Osteoblast (primary cell): Measurements from ENCODE around the gene XRCC2. TPM values are rescaled to one million over a fixed set of nuclear protein-coding genes. Genes with fewer than 3 reads are reported as not detected.
A peak's percentile ranks its signal among the peaks of the same experiment; 100 is the strongest.

ENCODE experiments used
- DNase-seq: peaks from one replicate; pipeline ENCODE4 v3.0.0; 2011; ENCODE audit warnings: low spot score, mixed read lengths; ENCODE audit not compliant: insufficient read length; ENCODE audit errors: missing footprints
- H2AFZ ChIP-seq: 2 replicates; pipeline ENCODE4 v1.6.0; 2011; ENCODE audit warnings: mild to moderate bottlenecking, low read length
- H3K27ac ChIP-seq: 2 replicates; pipeline ENCODE4 v1.5.1; 2011; ENCODE audit warnings: mild to moderate bottlenecking, low read depth, low read length, moderate library complexity
- H3K27me3 ChIP-seq: 2 replicates; pipeline ENCODE4 v1.6.0; 2012; ENCODE audit warnings: mild to moderate bottlenecking, control low read depth, inconsistent platforms, low read length, moderate library complexity; ENCODE audit not compliant: insufficient read depth
- H3K36me3 ChIP-seq: 2 replicates; pipeline ENCODE4 v1.5.1; 2011; ENCODE audit warnings: mild to moderate bottlenecking, low read length, control low read depth, moderate library complexity; ENCODE audit not compliant: insufficient read depth
- H3K4me1 ChIP-seq: 2 replicates; pipeline ENCODE4 v1.5.1; 2011; ENCODE audit warnings: mild to moderate bottlenecking, low read length, control low read depth, moderate library complexity; ENCODE audit not compliant: insufficient read depth
- H3K4me2 ChIP-seq: 2 replicates; pipeline ENCODE4 v1.6.0; 2011; ENCODE audit warnings: mild to moderate bottlenecking, low read length; ENCODE audit not compliant: insufficient read depth
- H3K4me3 ChIP-seq: fragments of 200-600 bp; sonication (generic); 3 replicates; pipeline ENCODE4 v1.5.1; 2012; ENCODE audit warnings: mild to moderate bottlenecking, low read length, inconsistent platforms; ENCODE audit not compliant: insufficient read depth
- H3K79me2 ChIP-seq: 2 replicates; pipeline ENCODE4 v1.6.0; 2012; ENCODE audit warnings: mild to moderate bottlenecking, low read length, control low read depth, inconsistent platforms; ENCODE audit not compliant: insufficient read depth
- H3K9me3 ChIP-seq: 2 replicates; pipeline ENCODE4 v1.5.1; 2011; ENCODE audit warnings: low read depth, low read length, control low read depth
- H4K20me1 ChIP-seq: 2 replicates; pipeline ENCODE4 v1.6.0; 2012; ENCODE audit warnings: mild to moderate bottlenecking, low read length, control low read depth; ENCODE audit not compliant: insufficient read depth
- total RNA-seq: library from RNA; depleted of rRNA; stranded (reverse); fragments of >200 nt; gene quantifications from 2 replicates; pipeline ENCODE4 v1.2.3, GENCODE V29; 2012
- TF ChIP-seq, protein P1 (sequence below): IDR thresholded peaks from 2 replicates; pipeline ENCODE4 v1.5.1; 2011; ENCODE audit warnings: mild to moderate bottlenecking, low read depth, low read length, moderate library complexity; ENCODE audit errors: extremely low read depth

Gene XRCC2
- total RNA-seq, 1 donor, result 0.72 TPM

DNA sequence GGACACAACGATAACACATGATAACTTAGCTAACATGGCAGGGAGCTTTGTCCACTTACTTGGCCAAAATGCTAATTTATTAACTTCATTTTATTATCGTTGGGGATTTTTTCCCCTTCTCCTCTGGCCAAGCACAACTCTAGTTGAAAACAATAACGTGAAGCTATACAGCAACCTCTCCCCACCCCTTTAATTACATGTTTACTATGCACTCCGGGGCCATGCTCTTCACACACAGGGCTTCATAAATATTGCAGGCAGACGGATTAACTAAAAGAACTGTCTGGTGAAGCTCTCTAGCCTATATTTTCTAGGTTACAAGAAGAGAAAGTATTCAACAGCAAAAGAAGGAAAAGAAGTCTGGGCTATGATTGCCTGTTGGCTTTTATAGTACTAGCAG lies 51.7 kb downstream of the XRCC2 start:
- DNase-seq, result peak; percentile 62
- Histone ChIP-seq H3K27ac (no peak overlapping the region), H3K27me3 (no peaks in the 10 kb centered on the region), H3K4me1 (no peaks in the 10 kb centered on the region), H3K79me2 (no peaks in the 10 kb centered on the region), H4K20me1 (no peaks in the 10 kb centered on the region), H3K4me2 (no peak overlapping the region), H2AFZ (no peak overlapping the region), H3K9me3 (no peaks in the 10 kb centered on the region), H3K4me3 (no peak overlapping the region), H3K36me3 (no peaks in the 10 kb centered on the region)
- TF ChIP-seq, protein P1, sequence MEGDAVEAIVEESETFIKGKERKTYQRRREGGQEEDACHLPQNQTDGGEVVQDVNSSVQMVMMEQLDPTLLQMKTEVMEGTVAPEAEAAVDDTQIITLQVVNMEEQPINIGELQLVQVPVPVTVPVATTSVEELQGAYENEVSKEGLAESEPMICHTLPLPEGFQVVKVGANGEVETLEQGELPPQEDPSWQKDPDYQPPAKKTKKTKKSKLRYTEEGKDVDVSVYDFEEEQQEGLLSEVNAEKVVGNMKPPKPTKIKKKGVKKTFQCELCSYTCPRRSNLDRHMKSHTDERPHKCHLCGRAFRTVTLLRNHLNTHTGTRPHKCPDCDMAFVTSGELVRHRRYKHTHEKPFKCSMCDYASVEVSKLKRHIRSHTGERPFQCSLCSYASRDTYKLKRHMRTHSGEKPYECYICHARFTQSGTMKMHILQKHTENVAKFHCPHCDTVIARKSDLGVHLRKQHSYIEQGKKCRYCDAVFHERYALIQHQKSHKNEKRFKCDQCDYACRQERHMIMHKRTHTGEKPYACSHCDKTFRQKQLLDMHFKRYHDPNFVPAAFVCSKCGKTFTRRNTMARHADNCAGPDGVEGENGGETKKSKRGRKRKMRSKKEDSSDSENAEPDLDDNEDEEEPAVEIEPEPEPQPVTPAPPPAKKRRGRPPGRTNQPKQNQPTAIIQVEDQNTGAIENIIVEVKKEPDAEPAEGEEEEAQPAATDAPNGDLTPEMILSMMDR, result no peak

DNA sequence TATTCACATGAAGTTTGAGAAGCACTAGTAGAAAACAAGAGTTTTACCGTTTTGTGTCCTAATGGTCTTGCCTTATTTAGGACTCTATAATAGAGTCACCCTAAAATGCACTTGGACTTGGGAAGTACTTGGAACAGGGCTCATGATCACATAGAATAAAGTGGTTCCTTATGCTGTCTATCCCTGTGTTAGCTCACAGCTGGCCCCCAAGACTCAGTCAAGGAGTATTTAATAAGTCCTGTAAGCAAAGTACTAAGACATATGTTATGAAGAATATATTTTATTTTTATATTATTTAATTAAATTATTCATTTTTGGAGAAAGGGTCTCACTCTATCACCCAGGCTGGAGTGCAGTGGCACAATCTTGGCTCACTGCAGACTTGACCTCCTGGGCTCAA lies 54.5 kb downstream of the XRCC2 start:
- Histone ChIP-seq H3K4me3 (no peak overlapping the region), H3K79me2 (no peaks in the 10 kb centered on the region), H3K4me1 (no peaks in the 10 kb centered on the region), H2AFZ (no peak overlapping the region), H4K20me1 (no peaks in the 10 kb centered on the region), H3K36me3 (no peaks in the 10 kb centered on the region), H3K27ac (no peak overlapping the region), H3K27me3 (no peaks in the 10 kb centered on the region), H3K4me2 (no peak overlapping the region), H3K9me3 (no peaks in the 10 kb centered on the region)
- DNase-seq, result peak; percentile 54
- TF ChIP-seq, protein P1, result no peak

DNA sequence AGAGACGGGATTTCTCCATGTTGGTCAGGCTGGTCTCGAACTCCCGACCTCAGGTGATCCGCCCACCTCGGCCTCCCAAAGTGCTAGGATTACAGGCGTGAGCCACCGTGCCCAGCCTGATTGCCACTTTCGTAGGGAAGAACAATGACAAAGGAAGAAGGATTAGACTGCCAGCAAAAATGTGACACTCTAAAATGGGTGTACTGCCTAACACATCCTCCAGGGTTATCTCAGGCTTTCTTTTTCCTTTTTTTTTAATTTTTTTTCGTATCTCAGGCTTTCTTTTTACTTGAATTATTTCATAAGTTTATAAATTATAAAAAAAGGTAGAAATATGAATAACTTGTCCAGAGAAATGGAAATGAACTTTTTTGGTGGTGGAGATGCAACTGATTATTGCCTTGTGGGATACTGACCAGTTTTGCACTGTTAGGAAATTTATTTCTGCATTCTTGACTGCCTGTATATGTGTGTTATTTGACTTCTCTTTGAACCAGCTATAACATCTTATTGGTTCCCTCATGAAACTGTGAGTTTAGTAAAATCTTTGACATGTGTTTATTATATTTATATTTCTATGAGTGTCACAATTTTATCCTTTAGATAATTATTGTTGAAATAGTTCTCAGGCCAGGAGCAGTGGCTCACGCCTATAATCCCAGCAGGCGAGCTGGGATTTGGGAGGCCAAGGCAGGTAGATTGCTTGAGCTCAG lies 56.8 kb downstream of the XRCC2 start:
- no peak overlapping the region for H3K4me2 ChIP-seq
- no peaks in the 10 kb centered on the region for H3K27me3 ChIP-seq
- TF ChIP-seq, protein P1, result no peak
- H3K27ac ChIP-seq, result no peak overlapping the region
- no peak overlapping the region for H2AFZ ChIP-seq
- H3K4me3 ChIP-seq, result no peak overlapping the region
- no peaks in the 10 kb centered on the region for H3K9me3 ChIP-seq
- no peaks in the 10 kb centered on the region for H3K36me3 ChIP-seq
- H3K79me2 ChIP-seq, result no peaks in the 10 kb centered on the region
- no peaks in the 10 kb centered on the region for H3K4me1 ChIP-seq
- no peaks in the 10 kb centered on the region for H4K20me1 ChIP-seq
- DNase-seq, result peak; percentile 34

DNA sequence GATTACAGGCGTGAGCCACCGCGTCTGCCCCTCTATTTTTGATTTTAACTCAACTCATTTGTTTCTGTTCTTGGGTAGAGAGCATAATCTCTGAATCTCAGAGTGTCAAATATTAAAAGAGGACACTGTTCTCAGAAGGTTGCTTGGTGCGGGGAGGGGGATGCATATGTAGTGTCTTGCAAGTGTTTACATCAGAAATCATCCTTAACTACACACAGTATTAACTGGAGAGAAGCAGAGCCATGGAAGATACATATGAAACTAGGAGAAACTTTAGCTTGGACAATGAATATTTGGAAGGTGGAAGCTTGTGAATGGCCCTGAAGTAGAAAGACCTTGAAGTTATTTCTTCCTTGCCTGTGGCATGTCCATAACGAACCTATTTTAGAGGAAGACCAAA lies 57.5 kb downstream of the XRCC2 start:
- H3K36me3 ChIP-seq, result no peaks in the 10 kb centered on the region
- TF ChIP-seq, protein P1, result no peak
- H3K4me1 ChIP-seq, result no peaks in the 10 kb centered on the region

More for the DNA sequence above, 57.5 kb downstream of the XRCC2 start:
- no peaks in the 10 kb centered on the region for H3K9me3 ChIP-seq
- no peaks in the 10 kb centered on the region for H4K20me1 ChIP-seq
- no peak overlapping the region for H2AFZ ChIP-seq
- H3K27me3 ChIP-seq, result no peaks in the 10 kb centered on the region
- H3K27ac ChIP-seq, result no peak overlapping the region
- no peaks in the 10 kb centered on the region for H3K79me2 ChIP-seq
- no peak overlapping the region for H3K4me3 ChIP-seq
- H3K4me2 ChIP-seq, result no peak overlapping the region
- no peak for DNase-seq
